HG03135 (cell line): Measurements from ENCODE around the gene WWOX.
A peak's percentile ranks its signal among the peaks of the same experiment; 100 is the strongest.
"Not testable (repeated sequence)": the region's sequence is repeated elsewhere in the genome, so short reads cannot be mapped to it uniquely, and the experiment has no call there.

Experiments
- ATAC-seq: cut with Tn5 transposase; IDR thresholded peaks from one replicate; pipeline ENCODE4 v1.9.1; 2021; ENCODE audit warnings: mild to moderate bottlenecking, moderate library complexity; ENCODE audit not compliant: unreplicated experiment

The WWOX gene

GRCh38 chr16:78099271-78100111, at the start of gene WWOX:
WWOX (plus strand) TSS chr16:78099654.
- ATAC-seq, result peak; percentile 96

DNA sequence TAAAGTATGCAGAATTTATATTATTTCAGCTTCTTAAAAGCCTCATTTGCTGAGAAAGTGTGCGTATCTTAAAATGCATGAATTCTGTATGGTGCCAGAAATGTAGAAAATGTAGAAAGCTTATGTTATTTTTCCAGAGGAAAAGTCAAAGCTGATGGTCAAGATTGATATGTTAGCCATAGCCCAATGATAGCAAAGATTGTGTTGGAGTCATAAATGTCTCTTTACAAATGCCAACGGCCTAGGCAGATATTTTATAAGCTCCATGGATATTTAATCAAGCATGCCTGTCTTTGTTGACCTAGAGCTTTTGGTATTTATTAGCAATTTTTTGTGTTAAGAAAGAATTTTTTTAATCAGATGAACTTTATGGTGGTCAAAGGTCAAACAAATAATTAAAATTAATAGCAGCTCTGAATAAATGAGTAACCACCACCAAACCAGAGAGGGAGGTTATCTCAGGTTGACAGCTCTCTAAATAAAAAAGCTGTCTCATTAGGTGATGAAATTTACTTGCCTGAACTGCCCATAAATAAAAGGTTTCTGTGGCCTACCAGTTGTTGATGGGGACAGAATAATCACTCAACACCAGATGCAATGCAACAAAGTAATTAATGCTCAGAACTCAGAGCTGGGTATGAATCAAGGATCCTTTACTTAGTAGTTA, 48.6 kb upstream of the WWOX start:
- no peak for ATAC-seq

GRCh38 chr16:78057803-78058564, 41.5 kb upstream of the WWOX start:
- no peak for ATAC-seq

- ATAC-seq, result not testable (repeated sequence)
These were observed 39.6 kb upstream of the WWOX start for GRCh38 chr16:78059806-78060205.

- no peak for ATAC-seq
These were observed 39.2 kb upstream of the WWOX start for GRCh38 chr16:78060295-78060694.

DNA sequence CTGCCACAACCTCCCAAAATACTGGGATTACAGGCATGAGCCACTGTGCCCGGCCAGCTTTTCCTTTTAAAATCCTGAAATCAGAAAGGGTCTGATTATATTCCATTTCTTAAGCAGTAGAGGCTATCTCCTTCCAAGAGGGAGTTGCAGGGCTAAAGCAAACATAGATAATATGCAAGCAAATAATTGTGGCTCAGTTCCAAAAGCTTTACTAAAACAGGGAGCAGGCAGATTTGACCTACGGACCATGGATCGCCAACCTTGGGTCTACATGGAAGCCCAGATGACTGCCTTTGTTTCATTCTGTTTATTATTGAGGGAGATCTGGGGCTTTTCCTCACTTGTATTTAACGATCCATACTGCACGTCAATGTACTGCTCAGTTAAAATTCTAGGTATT, 38.6 kb upstream of the WWOX start:
- ATAC-seq, result no peak

GRCh38 chr16:78065319-78065718, 34.1 kb upstream of the WWOX start:
- ATAC-seq, result no peak

DNA sequence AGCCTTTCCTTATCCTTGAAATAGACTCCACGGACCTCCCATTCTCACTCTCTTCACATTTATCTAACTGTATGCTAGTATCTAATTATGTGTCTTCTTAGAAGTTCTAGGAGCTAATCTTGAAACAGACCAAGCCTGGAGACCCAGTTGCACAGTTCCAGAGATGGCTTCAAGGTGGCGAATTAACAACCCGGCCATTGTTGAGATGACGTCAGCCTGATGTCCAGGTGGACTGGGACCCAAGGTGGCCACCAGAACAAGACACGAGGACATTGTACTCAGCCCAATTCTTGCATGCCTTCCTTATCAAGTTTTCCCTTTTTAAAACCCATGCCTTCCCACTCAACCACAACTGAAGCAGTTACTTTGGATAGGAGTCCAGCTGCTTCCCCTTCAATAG, 29.5 kb upstream of the WWOX start:
- ATAC-seq, result no peak

DNA sequence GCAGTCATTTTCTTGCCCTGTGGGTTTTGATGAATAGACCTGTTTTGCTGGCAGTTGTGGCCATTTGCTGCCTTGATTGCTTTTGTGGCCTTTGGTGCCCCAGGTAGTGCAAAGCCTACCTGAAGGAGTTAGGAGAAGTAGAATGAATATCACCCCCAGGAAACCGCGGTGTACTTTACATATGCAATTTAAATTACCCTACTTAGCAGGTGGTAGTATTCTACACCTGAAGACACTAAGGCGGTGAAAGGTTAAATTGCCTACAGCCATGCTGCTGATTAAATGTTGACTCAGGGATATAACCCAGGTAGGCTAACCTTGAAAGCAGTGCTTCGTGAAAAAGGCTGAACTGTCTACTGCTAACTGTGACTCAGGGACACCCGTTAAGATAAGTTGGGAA, 27.2 kb upstream of the WWOX start:
- no peak for ATAC-seq

DNA sequence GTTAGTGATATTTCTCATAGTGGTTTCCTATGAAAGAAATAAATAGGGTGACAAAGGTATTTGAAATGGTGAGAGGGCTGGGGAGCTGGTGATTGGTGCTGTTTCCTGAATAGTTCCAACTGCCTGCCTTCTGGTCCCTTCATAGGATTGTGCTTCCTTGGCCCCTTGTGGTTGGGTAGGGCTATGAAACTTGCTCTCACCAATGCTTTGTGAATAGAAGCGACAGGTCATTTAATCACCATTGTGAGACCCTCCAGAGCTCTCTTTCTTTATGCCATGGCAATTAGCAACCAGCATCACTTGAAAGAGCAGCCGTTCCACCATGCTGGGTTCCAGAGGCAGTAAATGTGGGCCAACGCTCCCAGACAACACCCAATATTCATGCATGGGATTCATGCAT, 23.7 kb upstream of the WWOX start:
- no peak for ATAC-seq

DNA sequence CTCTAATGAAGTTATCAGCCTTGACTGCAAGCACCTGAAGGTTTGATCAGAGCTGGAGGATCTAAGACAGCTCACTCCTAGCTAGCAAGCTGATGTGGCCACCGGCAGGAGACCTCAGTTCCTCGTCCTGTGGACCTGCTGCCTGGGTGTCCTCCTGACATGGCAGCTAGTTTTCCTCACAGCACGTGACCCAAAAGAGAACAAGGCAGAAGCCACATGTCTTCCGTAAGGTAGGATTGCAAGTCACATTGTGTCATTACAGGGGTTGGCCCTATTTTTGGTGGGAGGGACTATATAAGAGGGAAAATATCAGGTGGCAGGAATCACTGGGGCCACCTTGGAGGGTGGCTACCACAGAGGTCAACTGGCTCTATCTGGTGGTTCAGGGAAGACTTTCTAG, 18.1 kb upstream of the WWOX start:
- no peak for ATAC-seq

DNA sequence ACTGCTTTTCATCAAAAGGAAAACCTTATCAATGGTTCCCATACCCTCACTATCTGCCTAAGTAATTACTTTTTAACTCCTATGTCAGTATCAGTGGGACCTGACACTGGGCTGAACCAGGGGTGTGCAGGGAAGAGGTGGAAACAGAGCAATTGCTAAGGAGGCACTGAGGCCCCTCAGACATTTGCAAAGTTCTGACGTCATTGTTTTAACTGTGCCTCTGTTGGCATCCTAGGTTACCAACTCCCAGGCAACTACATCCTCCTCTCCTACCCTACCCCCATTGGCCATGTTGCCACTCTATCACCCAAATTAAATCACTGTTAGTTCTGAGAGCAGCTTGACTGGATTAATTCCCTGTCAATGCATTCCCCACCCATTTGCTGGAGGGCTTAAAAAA, 8.0 kb upstream of the WWOX start:
- ATAC-seq, result no peak

DNA sequence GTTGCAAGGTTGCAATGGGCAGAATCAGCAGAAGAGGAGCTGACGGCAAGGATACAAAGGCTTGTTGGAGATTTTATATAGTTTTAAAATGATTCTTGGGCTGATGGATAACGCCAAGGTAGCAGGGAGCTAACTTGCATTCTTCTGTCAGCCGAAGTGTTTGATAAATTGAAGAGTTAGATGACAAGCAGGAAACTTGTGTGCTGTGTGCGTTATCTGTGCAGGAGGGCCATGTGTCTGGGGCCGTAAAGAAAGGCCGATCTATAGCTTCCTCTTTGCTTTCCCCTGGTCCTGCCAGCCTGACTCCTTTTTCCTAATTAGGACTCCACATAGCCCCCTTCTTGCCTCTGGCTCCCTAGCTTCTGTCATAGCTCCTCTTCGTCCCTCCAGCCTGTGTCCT, 6.7 kb upstream of the WWOX start:
- no peak for ATAC-seq

DNA sequence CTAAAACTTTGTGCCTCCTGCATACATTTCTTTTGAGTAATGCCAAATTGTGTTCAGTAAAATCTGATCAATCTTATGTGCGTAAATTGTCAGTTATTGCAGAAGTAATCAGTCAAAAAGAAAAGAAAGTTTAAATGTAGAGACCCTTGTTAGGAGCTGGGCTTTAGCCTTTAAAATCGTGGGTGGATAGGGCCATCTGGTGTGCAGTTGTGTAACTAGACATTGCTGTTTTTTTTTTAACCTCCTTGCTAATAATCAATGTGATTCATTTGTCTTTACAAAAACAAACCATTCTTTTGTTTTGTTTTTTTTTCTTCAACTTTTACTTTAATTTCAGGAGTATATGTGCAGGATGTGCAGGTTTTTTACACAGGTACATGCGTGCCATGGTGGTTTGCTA, 5.3 kb upstream of the WWOX start:
- ATAC-seq, result no peak

DNA sequence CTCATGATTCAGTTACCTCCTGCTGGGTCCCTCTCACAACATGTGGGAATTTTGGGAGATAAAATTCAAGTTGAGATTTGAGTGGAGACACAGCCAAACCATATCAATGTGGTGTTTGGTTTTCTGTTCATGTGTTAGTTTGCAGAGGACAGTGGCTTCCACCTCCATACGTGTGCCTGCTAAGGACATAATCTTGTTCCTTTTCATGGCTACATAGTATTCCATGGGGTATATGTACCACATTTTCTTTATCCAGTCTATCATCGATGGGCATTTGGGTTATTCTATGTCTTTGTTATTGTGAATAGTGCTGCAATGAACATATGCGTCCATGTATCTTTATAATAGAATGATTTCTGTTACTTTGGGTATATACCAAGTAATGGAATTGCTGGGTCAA, 4.5 kb upstream of the WWOX start:
- no peak for ATAC-seq

GRCh38 chr16:78096386-78096785, 3.1 kb upstream of the WWOX start:
- ATAC-seq, result no peak

DNA sequence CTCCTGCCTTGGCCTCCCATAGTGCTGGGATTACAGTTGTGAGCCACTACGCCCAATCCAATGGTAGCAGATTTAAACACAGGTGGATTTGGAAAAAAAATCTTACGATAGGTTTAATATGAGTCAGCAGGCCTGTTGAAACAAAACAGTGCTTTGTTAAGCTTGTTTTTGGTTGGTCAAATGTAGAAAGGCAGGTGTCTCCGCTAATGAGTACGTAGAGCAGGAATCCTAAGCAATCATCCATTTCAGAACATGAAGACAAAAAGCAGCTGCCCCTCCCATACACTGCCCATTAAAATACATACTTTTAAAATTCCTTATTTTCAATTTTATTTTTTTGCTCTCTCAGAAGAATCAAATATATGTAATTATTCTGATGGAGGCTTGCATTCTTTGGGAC, 1.9 kb upstream of the WWOX start:
- ATAC-seq, result no peak

GRCh38 chr16:78098087-78098486, 1.4 kb upstream of the WWOX start:
- ATAC-seq, result no peak

DNA sequence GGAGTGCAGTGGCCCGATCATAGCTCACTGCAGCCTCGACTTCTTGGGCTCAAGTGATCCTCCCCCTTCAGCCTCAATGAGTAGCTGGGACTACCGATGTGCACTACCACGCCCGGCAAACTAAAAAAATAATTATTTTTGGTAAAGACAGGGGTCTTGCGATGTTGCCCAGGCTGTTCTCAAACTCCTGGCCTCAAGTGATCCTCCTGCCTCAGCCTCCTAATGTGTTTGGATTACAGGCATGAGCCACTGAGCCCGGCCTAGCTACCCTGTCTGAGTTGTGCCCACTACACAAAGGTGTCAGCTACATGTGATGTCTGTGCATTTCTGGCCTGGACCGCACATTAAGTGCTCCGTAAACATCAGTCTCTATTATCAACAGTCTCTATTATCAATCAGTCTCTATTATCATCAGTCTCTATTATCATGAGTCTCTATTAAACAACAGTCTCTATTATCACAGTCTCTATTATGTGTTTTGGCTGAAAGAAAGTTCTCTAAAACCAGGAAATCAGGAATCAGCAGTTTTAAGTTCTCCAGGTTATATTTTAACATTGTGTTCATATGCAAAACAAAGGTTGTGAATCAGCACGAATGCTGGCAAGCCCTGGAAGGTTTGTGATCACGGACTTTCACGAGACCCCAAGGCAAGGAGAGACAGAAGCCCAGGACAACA, 721 bp upstream of the WWOX start:
- ATAC-seq, result no peak

GRCh38 chr16:78100112-78100467, 636 bp downstream of the WWOX start:
- ATAC-seq, result peak; percentile 38

GRCh38 chr16:78102122-78102660, 2.7 kb downstream of the WWOX start:
- no peak for ATAC-seq
